HepG2 (cell line): ENCODE results near the gene WDR27. TPM values are rescaled to one million over a fixed set of nuclear protein-coding genes. Genes with fewer than 3 reads are reported as not detected.

Experiments
- AFF4 ChIP-seq: sonication (generic); formaldehyde crosslinking; IDR thresholded peaks from 2 replicates; pipeline ENCODE4 v1.4.0; 2020; ENCODE audit warnings: missing genetic modification reagents
- EEA1 ChIP-seq: sonication (generic); formaldehyde crosslinking; IDR thresholded peaks from 2 replicates; pipeline ENCODE4 v1.5.1; 2020; ENCODE audit warnings: mild to moderate bottlenecking, missing genetic modification reagents, borderline replicate concordance
- FOXA3 ChIP-seq: IDR thresholded peaks from 2 replicates; pipeline ENCODE4 v1.6.1; 2016; ENCODE audit warnings: missing genetic modification reagents, missing compliant biosample characterization
- HNRNPL ChIP-seq: fragments of 200-400 bp; formaldehyde crosslinking; IDR thresholded peaks from 2 replicates; pipeline ENCODE4 v1.6.1; 2017; ENCODE audit warnings: mild to moderate bottlenecking, low read depth, low read length
- MBD4 ChIP-seq: IDR thresholded peaks from 2 replicates; pipeline ENCODE4 v1.6.1; 2012; ENCODE audit warnings: low read length, inconsistent platforms, borderline replicate concordance
- RBAK ChIP-seq: sonication (generic); formaldehyde crosslinking; IDR thresholded peaks from 2 replicates; pipeline ENCODE4 v1.5.1; 2020; ENCODE audit warnings: mild to moderate bottlenecking, missing genetic modification reagents
- SPEN ChIP-seq: sonication (generic); formaldehyde crosslinking; IDR thresholded peaks from 2 replicates; pipeline ENCODE4 v1.5.1; 2020; ENCODE audit warnings: low read depth, mild to moderate bottlenecking, missing genetic modification reagents
- ZBTB42 ChIP-seq: sonication (generic); formaldehyde crosslinking; IDR thresholded peaks from 2 replicates; pipeline ENCODE4 v1.5.0; 2020; ENCODE audit warnings: mild to moderate bottlenecking, missing genetic modification reagents
- ZNF335 ChIP-seq: sonication (generic); formaldehyde crosslinking; IDR thresholded peaks from 2 replicates; pipeline ENCODE4 v1.4.0; 2020; ENCODE audit warnings: missing genetic modification reagents
- ZNF496 ChIP-seq: sonication (generic); formaldehyde crosslinking; IDR thresholded peaks from 2 replicates; pipeline ENCODE4 v1.8.1; 2023; ENCODE audit warnings: mild to moderate bottlenecking, moderate library complexity, missing genetic modification reagents; ENCODE audit not compliant: insufficient replicate concordance
- ZNF562 ChIP-seq: sonication (generic); formaldehyde crosslinking; IDR thresholded peaks from 2 replicates; pipeline ENCODE4 v1.8.0; 2022; ENCODE audit warnings: missing genetic modification reagents, borderline replicate concordance
- ZNF644 ChIP-seq: IDR thresholded peaks from 2 replicates; pipeline ENCODE4 v1.6.1; 2016; ENCODE audit warnings: low read depth
- polyA plus RNA-seq, 8 experiments: library from polyadenylated mRNA; depleted of rRNA in 3 of 8; stranded (reverse) in 7 of 8; unstranded in 1 of 8; fragments of >200 nt; fragmentation: Illumina TruSeq in 4 of 8; extraction: Trizol in 4 of 8; gene quantifications; 2 replicates each; pipeline versions ENCODE4 v1.2.1 to v1.2.3, GENCODE V29; 2011 to 2016; ENCODE audit warnings: low read depth in 4 of 8, missing spikeins in 1 of 8, mixed read lengths in 1 of 8; ENCODE audit not compliant: insufficient read depth in 1 of 8
- total RNA-seq, 5 experiments: library from RNA; depleted of rRNA; stranded (reverse); fragments of >200 nt; fragmentation: Illumina TruSeq; extraction: Trizol; gene quantifications; 2 replicates each; pipeline ENCODE4 v1.2.3, GENCODE V29; 2016; ENCODE audit warnings: low read depth in 1 of 5
- TF ChIP-seq, protein P1 (sequence below): sonication (generic); formaldehyde crosslinking; IDR thresholded peaks from 2 replicates; pipeline ENCODE4 v1.8.1; 2023; ENCODE audit warnings: mild to moderate bottlenecking, missing genetic modification reagents
- TF ChIP-seq, protein P2 (sequence below): sonication (generic); formaldehyde crosslinking; IDR thresholded peaks from 2 replicates; pipeline ENCODE4 v1.4.0; 2020; ENCODE audit warnings: missing genetic modification reagents, borderline replicate concordance
- TF ChIP-seq, protein P3 (sequence below): sonication (generic); formaldehyde crosslinking; IDR thresholded peaks from 2 replicates; pipeline ENCODE4 v1.5.1; 2020; ENCODE audit warnings: mild to moderate bottlenecking, moderate library complexity, missing genetic modification reagents

The WDR27 gene
- total and polyA plus RNA-seq, 2 of the 13 experiments (the other 11 are each of a cell fraction or from before 2014, with no cell fraction given): 34.1 to 80.3 TPM

DNA sequence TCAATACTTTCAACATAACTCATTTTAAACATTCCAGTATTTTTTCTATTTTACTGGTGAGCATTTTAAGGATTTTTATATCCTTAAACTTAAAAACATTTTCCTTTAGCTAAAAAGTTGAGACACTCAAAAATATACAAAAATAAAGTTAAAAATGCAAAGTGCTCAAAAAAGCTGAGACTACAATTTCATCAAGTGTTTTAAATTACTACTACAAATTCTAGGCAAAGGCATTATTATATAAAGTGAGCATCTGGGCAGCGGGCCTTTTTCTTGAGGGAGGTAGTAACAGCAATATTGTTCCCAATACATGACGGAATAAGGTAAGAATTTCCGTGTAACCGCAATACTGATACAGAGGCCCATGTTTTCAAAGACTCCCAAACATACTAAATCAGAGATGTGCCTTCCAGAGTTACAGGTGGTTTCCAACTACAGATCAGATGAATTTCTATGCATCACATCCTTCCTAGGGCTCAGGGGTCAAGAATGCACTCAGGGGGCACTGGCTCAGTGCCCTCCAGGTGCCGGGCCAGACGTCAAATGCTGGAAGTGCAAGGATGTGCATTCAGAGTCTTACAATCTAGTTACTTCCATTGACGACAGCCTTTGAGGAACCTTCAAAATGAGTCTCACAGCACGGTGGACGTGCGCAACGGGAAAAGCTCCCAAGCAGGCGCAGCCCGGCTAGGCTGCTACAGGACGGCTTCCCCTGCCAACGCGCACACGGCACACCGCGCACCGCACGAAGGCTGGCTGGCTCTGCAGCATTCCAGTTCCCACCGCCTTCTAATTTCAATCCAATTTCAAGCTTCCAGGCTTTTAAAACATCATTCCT is 20.8 kb upstream of the WDR27 start (continued):
- TF ChIP-seq EEA1 (CRISPR knock-in tag) (no peak), ZNF644 (CRISPR knock-in tag) (no peak), MBD4 (peak; percentile 83; the same call in 1 of the 2 replicates), RBAK (peak; percentile 17; the same call in 1 of the 2 replicates), FOXA3 (CRISPR knock-in tag) (0 out of 2 replicates have a peak, but pooled peaks have one; percentile 8), AFF4 (0 out of 2 replicates have a peak, but pooled peaks have one; percentile 9), SPEN (CRISPR knock-in tag) (no peak), ZNF496 (CRISPR knock-in tag) (no peak), ZBTB42 (CRISPR knock-in tag) (no peak), ZNF335 (CRISPR knock-in tag) (no peak), ZNF562 (no peak), HNRNPL (0 out of 2 replicates have a peak, but pooled peaks have one; percentile 53)
- TF ChIP-seq, protein P1, sequence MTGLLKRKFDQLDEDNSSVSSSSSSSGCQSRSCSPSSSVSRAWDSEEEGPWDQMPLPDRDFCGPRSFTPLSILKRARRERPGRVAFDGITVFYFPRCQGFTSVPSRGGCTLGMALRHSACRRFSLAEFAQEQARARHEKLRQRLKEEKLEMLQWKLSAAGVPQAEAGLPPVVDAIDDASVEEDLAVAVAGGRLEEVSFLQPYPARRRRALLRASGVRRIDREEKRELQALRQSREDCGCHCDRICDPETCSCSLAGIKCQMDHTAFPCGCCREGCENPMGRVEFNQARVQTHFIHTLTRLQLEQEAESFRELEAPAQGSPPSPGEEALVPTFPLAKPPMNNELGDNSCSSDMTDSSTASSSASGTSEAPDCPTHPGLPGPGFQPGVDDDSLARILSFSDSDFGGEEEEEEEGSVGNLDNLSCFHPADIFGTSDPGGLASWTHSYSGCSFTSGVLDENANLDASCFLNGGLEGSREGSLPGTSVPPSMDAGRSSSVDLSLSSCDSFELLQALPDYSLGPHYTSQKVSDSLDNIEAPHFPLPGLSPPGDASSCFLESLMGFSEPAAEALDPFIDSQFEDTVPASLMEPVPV (CRISPR knock-in tag): no peak
- TF ChIP-seq, protein P2, sequence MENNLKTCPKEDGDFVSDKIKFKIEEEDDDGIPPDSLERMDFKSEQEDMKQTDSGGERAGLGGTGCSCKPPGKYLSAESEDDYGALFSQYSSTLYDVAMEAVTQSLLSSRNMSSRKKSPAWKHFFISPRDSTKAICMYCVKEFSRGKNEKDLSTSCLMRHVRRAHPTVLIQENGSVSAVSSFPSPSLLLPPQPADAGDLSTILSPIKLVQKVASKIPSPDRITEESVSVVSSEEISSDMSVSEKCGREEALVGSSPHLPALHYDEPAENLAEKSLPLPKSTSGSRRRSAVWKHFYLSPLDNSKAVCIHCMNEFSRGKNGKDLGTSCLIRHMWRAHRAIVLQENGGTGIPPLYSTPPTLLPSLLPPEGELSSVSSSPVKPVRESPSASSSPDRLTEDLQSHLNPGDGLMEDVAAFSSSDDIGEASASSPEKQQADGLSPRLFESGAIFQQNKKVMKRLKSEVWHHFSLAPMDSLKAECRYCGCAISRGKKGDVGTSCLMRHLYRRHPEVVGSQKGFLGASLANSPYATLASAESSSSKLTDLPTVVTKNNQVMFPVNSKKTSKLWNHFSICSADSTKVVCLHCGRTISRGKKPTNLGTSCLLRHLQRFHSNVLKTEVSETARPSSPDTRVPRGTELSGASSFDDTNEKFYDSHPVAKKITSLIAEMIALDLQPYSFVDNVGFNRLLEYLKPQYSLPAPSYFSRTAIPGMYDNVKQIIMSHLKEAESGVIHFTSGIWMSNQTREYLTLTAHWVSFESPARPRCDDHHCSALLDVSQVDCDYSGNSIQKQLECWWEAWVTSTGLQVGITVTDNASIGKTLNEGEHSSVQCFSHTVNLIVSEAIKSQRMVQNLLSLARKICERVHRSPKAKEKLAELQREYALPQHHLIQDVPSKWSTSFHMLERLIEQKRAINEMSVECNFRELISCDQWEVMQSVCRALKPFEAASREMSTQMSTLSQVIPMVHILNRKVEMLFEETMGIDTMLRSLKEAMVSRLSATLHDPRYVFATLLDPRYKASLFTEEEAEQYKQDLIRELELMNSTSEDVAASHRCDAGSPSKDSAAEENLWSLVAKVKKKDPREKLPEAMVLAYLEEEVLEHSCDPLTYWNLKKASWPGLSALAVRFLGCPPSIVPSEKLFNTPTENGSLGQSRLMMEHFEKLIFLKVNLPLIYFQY (CRISPR knock-in tag): no peak
- TF ChIP-seq, protein P3, sequence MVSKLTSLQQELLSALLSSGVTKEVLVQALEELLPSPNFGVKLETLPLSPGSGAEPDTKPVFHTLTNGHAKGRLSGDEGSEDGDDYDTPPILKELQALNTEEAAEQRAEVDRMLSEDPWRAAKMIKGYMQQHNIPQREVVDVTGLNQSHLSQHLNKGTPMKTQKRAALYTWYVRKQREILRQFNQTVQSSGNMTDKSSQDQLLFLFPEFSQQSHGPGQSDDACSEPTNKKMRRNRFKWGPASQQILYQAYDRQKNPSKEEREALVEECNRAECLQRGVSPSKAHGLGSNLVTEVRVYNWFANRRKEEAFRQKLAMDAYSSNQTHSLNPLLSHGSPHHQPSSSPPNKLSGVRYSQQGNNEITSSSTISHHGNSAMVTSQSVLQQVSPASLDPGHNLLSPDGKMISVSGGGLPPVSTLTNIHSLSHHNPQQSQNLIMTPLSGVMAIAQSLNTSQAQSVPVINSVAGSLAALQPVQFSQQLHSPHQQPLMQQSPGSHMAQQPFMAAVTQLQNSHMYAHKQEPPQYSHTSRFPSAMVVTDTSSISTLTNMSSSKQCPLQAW: no peak; the same call in 1 of the 2 replicates
